ENCODE results near the gene ADGRG3. TPM values are rescaled to one million over a fixed set of nuclear protein-coding genes. Genes with fewer than 3 reads are reported as not detected.

Gene ADGRG3
- total RNA-seq: 1 to 10 TPM in 1 of 5 donors, under 1 TPM in 3, not detected in 1; 0.16 to 1.8 (median 0.40) TPM
- not detected for total RNA-seq (2013)
- 0 to 0.83 (median 0.18) reads per million in 29 experiments for total RNA-seq

GRCh38 chr16:57668263-57668571 lies at the start of gene ADGRG3:
Gene ADGRG3, plus strand, starts transcription at chr16:57668306. Its CDS starts 42 bp downstream, at chr16:57668348.
- DNase-seq (no peak), ATAC-seq (replicated peaks in 1 of 4) (no peak)
- no peaks in the 10 kb centered on the region for H3K9me3 Mint-ChIP-seq
- H3K27me3 ChIP-seq (replicated peaks in 1 of 2; ENCODE audit: control insufficient read depth in 2 of 2, extremely low read depth in 1 of 2, insufficient read depth in 2 of 2, low read length in 1 of 2): peaks cover 0 to 8% of the 10 kb centered on the region in 2 experiments
- H3K4me3 Mint-ChIP-seq: no peak within 1 kb of the TSS
- CTCF ChIA-PET: no interaction called here
- H3K9me3 ChIP-seq: no peaks in the 10 kb centered on the region
- no peaks in the 10 kb centered on the region for H3K4me1 Mint-ChIP-seq
- POLR2A ChIA-PET: no interaction called here
- H3K27me3 Mint-ChIP-seq: peaks cover under 1 to 1% of the 10 kb centered on the region in 2 donors
- H3K4me3 ChIP-seq (ENCODE audit: control insufficient read depth in 1 of 2, extremely low read depth in 1 of 2, low read length in 1 of 2): no peak within 1 kb of the TSS
- H3K4me1 ChIP-seq (ENCODE audit: control insufficient read depth in 1 of 2, extremely low read depth in 1 of 2, insufficient read depth in 2 of 2, low read length in 2 of 2): no peaks in the 10 kb centered on the region
- H3K36me3 Mint-ChIP-seq: no peaks in the 10 kb centered on the region
- no peak within 1 kb of the TSS for H3K27ac ChIP-seq (ENCODE audit: low read length)
- H3K27ac Mint-ChIP-seq: no peak within 1 kb of the TSS
- H3K36me3 ChIP-seq (ENCODE audit: control insufficient read depth in 2 of 2, extremely low read depth in 1 of 2, insufficient read depth in 1 of 2, low read length in 1 of 2): peaks cover 0 to 3% of the 10 kb centered on the region in 2 donors
- WGBS (ENCODE audit: insufficient coverage): 80% methylated on average over 7 of the region's 11 CpGs

- Histone ChIP-seq H3K27me3 (replicated peaks in 1 of 2; ENCODE audit: control insufficient read depth in 2 of 2, extremely low read depth in 1 of 2, insufficient read depth in 2 of 2, low read length in 1 of 2) (no peaks in the 10 kb centered on the region), H3K27ac (ENCODE audit: low read length) (no peak overlapping the region), H3K4me1 (ENCODE audit: control insufficient read depth in 1 of 2, extremely low read depth in 1 of 2, insufficient read depth in 2 of 2, low read length in 2 of 2) (peaks cover 0 to 26% of the 10 kb centered on the region in 2 experiments), H3K9me3 (no peaks in the 10 kb centered on the region), H3K4me3 (ENCODE audit: control insufficient read depth in 1 of 2, extremely low read depth in 1 of 2, low read length in 1 of 2) (no peak overlapping the region), H3K36me3 (ENCODE audit: control insufficient read depth in 2 of 2, extremely low read depth in 1 of 2, insufficient read depth in 1 of 2, low read length in 1 of 2) (no peaks in the 10 kb centered on the region)
- no peaks in the 10 kb centered on the region for H3K9me3 Mint-ChIP-seq
- H3K27ac Mint-ChIP-seq: no peak overlapping the region
- H3K4me3 Mint-ChIP-seq: no peak overlapping the region
- H3K27me3 Mint-ChIP-seq: no peaks in the 10 kb centered on the region
- ATAC-seq (replicated peaks in 1 of 4) (no peak), DNase-seq (no peak)
- POLR2A ChIA-PET: no interaction called here
- WGBS (ENCODE audit: insufficient coverage): 96% methylated on average over 7 of the region's 8 CpGs
- H3K4me1 Mint-ChIP-seq: peaks cover 0 to 8% (median 5%) of the 10 kb centered on the region in 3 donors
- no peaks in the 10 kb centered on the region for H3K36me3 Mint-ChIP-seq
- CTCF ChIA-PET: no interaction called here
Measured at GRCh38 chr16:57619133-57619605, 48.9 kb upstream of the ADGRG3 start.

- Histone ChIP-seq H3K4me1 (ENCODE audit: control insufficient read depth in 1 of 2, extremely low read depth in 1 of 2, insufficient read depth in 2 of 2, low read length in 2 of 2) (peaks cover 0 to 20% of the 10 kb centered on the region in 2 experiments), H3K9me3 (no peaks in the 10 kb centered on the region), H3K27ac (ENCODE audit: low read length) (no peak overlapping the region), H3K36me3 (ENCODE audit: control insufficient read depth in 2 of 2, extremely low read depth in 1 of 2, insufficient read depth in 1 of 2, low read length in 1 of 2) (no peaks in the 10 kb centered on the region), H3K4me3 (ENCODE audit: control insufficient read depth in 1 of 2, extremely low read depth in 1 of 2, low read length in 1 of 2) (no peak overlapping the region), H3K27me3 (replicated peaks in 1 of 2; ENCODE audit: control insufficient read depth in 2 of 2, extremely low read depth in 1 of 2, insufficient read depth in 2 of 2, low read length in 1 of 2) (no peaks in the 10 kb centered on the region)
- no peaks in the 10 kb centered on the region for H3K27me3 Mint-ChIP-seq
- H3K4me1 Mint-ChIP-seq: peaks cover under 1 to 4% (median under 1%) of the 10 kb centered on the region in 3 donors
- no peak overlapping the region for H3K4me3 Mint-ChIP-seq
- no peak for ATAC-seq (replicated peaks in 1 of 4)
- no peak for DNase-seq
- no peak overlapping the region for H3K27ac Mint-ChIP-seq
- no peaks in the 10 kb centered on the region for H3K36me3 Mint-ChIP-seq
- CTCF ChIA-PET: no interaction called here
- POLR2A ChIA-PET: no interaction called here
- H3K9me3 Mint-ChIP-seq: no peaks in the 10 kb centered on the region
- 88% methylated on average over 16 of the region's 16 CpGs for WGBS (ENCODE audit: insufficient coverage)
Measured at GRCh38 chr16:57619606-57620334, 48.3 kb upstream of the ADGRG3 start.

GRCh38 chr16:57620335-57621231 lies 47.5 kb upstream of the ADGRG3 start:
- no peaks in the 10 kb centered on the region for H3K36me3 Mint-ChIP-seq
- H3K27me3 Mint-ChIP-seq: no peaks in the 10 kb centered on the region
- ATAC-seq (replicated peaks in 1 of 4) (no peak), DNase-seq (no peak)
- Histone ChIP-seq H3K27me3 (replicated peaks in 1 of 2; ENCODE audit: control insufficient read depth in 2 of 2, extremely low read depth in 1 of 2, insufficient read depth in 2 of 2, low read length in 1 of 2) (no peaks in the 10 kb centered on the region), H3K9me3 (no peaks in the 10 kb centered on the region), H3K27ac (ENCODE audit: low read length) (no peak overlapping the region), H3K4me3 (ENCODE audit: control insufficient read depth in 1 of 2, extremely low read depth in 1 of 2, low read length in 1 of 2) (no peak overlapping the region), H3K36me3 (ENCODE audit: control insufficient read depth in 2 of 2, extremely low read depth in 1 of 2, insufficient read depth in 1 of 2, low read length in 1 of 2) (no peaks in the 10 kb centered on the region), H3K4me1 (ENCODE audit: control insufficient read depth in 1 of 2, extremely low read depth in 1 of 2, insufficient read depth in 2 of 2, low read length in 2 of 2) (peaks cover 0 to 18% of the 10 kb centered on the region in 2 experiments)
- H3K27ac Mint-ChIP-seq: no peak overlapping the region
- no peaks in the 10 kb centered on the region for H3K9me3 Mint-ChIP-seq
- 90% methylated on average over 21 of the region's 27 CpGs for WGBS (ENCODE audit: insufficient coverage)
- no peak overlapping the region for H3K4me3 Mint-ChIP-seq
- ChIA-PET CTCF (no interaction called here), POLR2A (no interaction called here)
- peaks cover 0 to 8% (median 3%) of the 10 kb centered on the region in 3 donors for H3K4me1 Mint-ChIP-seq

- H3K36me3 Mint-ChIP-seq: no peaks in the 10 kb centered on the region
- no peaks in the 10 kb centered on the region for H3K9me3 Mint-ChIP-seq
- H3K27me3 Mint-ChIP-seq: no peaks in the 10 kb centered on the region
- WGBS (ENCODE audit: insufficient coverage): 71% methylated on average over 7 of the region's 10 CpGs
- ChIA-PET CTCF (interaction anchor here (0.6 to 0.9 kb wide), 4 partner anchors 24 to 115 kb away, joined by 3 read pairs; no protein-coding TSS in a partner anchor), POLR2A (interaction anchor here in 1 of 2 donors (0.5 kb wide), 1 partner anchor 12 kb away, joined by 5 read pairs; no protein-coding TSS in a partner anchor)
- H3K27ac ChIP-seq (ENCODE audit: low read length): no peak overlapping the region
- no peak overlapping the region for H3K4me3 Mint-ChIP-seq
- H3K4me1 ChIP-seq (ENCODE audit: control insufficient read depth in 1 of 2, extremely low read depth in 1 of 2, insufficient read depth in 2 of 2, low read length in 2 of 2): peaks cover 0 to 18% of the 10 kb centered on the region in 2 experiments
- H3K4me1 Mint-ChIP-seq: peaks cover 0 to 9% (median 3%) of the 10 kb centered on the region in 3 donors
- no peak overlapping the region for H3K4me3 ChIP-seq (ENCODE audit: control insufficient read depth in 1 of 2, extremely low read depth in 1 of 2, low read length in 1 of 2)
- no peaks in the 10 kb centered on the region for H3K9me3 ChIP-seq
- DNase-seq: no peak
- ATAC-seq (replicated peaks in 1 of 4): no peak
- no peaks in the 10 kb centered on the region for H3K36me3 ChIP-seq (ENCODE audit: control insufficient read depth in 2 of 2, extremely low read depth in 1 of 2, insufficient read depth in 1 of 2, low read length in 1 of 2)
- H3K27ac Mint-ChIP-seq: no peak overlapping the region
- H3K27me3 ChIP-seq (replicated peaks in 1 of 2; ENCODE audit: control insufficient read depth in 2 of 2, extremely low read depth in 1 of 2, insufficient read depth in 2 of 2, low read length in 1 of 2): peaks cover 0 to under 1% of the 10 kb centered on the region in 2 experiments
Measured at GRCh38 chr16:57621521-57622271, 46.4 kb upstream of the ADGRG3 start.

Data from T-cell (primary cell).